ES-I3 (cell line): ENCODE data around the gene HIVEP1.

Experiments used
- H3K36me3 ChIP-seq: 2 replicates; pipeline ENCODE4 v1.6.1; 2013; ENCODE audit warnings: mild to moderate bottlenecking, low read length, control low read depth, moderate library complexity; ENCODE audit not compliant: insufficient read depth
- H3K4me1 ChIP-seq: 2 replicates; pipeline ENCODE4 v1.6.1; 2013; ENCODE audit warnings: mild to moderate bottlenecking, control low read depth, low read length; ENCODE audit not compliant: insufficient read depth
- H3K9ac ChIP-seq: 2 replicates; pipeline ENCODE4 v1.6.1; 2013; ENCODE audit warnings: low read depth, mild to moderate bottlenecking, low read length, moderate library complexity
- H3K9me3 ChIP-seq: 2 replicates; pipeline ENCODE4 v1.6.1; 2013; ENCODE audit warnings: mild to moderate bottlenecking, low read length, moderate library complexity; ENCODE audit not compliant: control insufficient read depth, insufficient read depth

Gene HIVEP1

GRCh38 chr6:12034837-12035236 is 22.7 kb downstream of the HIVEP1 start:
- H3K4me1 ChIP-seq, result peaks cover 8% of the 10 kb centered on the region
- H3K9me3 ChIP-seq, result no peaks in the 10 kb centered on the region
- no peak overlapping the region for H3K9ac ChIP-seq
- H3K36me3 ChIP-seq, result no peaks in the 10 kb centered on the region

GRCh38 chr6:12036766-12037165 is 24.7 kb downstream of the HIVEP1 start:
- peaks cover 8% of the 10 kb centered on the region for H3K4me1 ChIP-seq
- peaks cover 2% of the 10 kb centered on the region; the same call in 1 of the 2 replicates for H3K9me3 ChIP-seq
- H3K36me3 ChIP-seq, result no peaks in the 10 kb centered on the region
- no peak overlapping the region for H3K9ac ChIP-seq

- Histone ChIP-seq H3K9ac (no peak overlapping the region), H3K36me3 (no peaks in the 10 kb centered on the region), H3K4me1 (peaks cover 8% of the 10 kb centered on the region), H3K9me3 (peaks cover 2% of the 10 kb centered on the region; the same call in 1 of the 2 replicates)
These were observed 25.7 kb downstream of the HIVEP1 start for GRCh38 chr6:12037798-12038197.

- Histone ChIP-seq H3K4me1 (peaks cover 2% of the 10 kb centered on the region; the same call in 1 of the 2 replicates), H3K36me3 (no peaks in the 10 kb centered on the region), H3K9ac (no peak overlapping the region), H3K9me3 (peaks cover 2% of the 10 kb centered on the region; the same call in 1 of the 2 replicates)
These were observed 27.7 kb downstream of the HIVEP1 start for GRCh38 chr6:12039540-12040459.

- no peaks in the 10 kb centered on the region for H3K9me3 ChIP-seq
- H3K4me1 ChIP-seq, result 0 out of 2 replicates have a peak, but pooled peaks cover 3% of the 10 kb centered on the region
- H3K9ac ChIP-seq, result no peak overlapping the region
- no peaks in the 10 kb centered on the region for H3K36me3 ChIP-seq
These were observed 35.2 kb downstream of the HIVEP1 start for GRCh38 chr6:12047304-12047703.

- H3K9me3 ChIP-seq, result no peaks in the 10 kb centered on the region
- H3K4me1 ChIP-seq, result 0 out of 2 replicates have a peak, but pooled peaks cover 3% of the 10 kb centered on the region
- no peak overlapping the region for H3K9ac ChIP-seq
- H3K36me3 ChIP-seq, result no peaks in the 10 kb centered on the region
These were observed 35.8 kb downstream of the HIVEP1 start for GRCh38 chr6:12047792-12048432.

- Histone ChIP-seq H3K4me1 (0 out of 2 replicates have a peak, but pooled peaks cover 3% of the 10 kb centered on the region), H3K9ac (no peak overlapping the region), H3K9me3 (no peaks in the 10 kb centered on the region), H3K36me3 (no peaks in the 10 kb centered on the region)
These were observed 36.5 kb downstream of the HIVEP1 start for GRCh38 chr6:12048609-12049008.

- H3K9me3 ChIP-seq, result no peaks in the 10 kb centered on the region
- no peak overlapping the region for H3K9ac ChIP-seq
- no peaks in the 10 kb centered on the region for H3K36me3 ChIP-seq
- H3K4me1 ChIP-seq, result 0 out of 2 replicates have a peak, but pooled peaks cover 3% of the 10 kb centered on the region
These were observed 37.1 kb downstream of the HIVEP1 start for GRCh38 chr6:12049165-12049564.

GRCh38 chr6:12051861-12052368 is 39.8 kb downstream of the HIVEP1 start:
- no peaks in the 10 kb centered on the region for H3K36me3 ChIP-seq
- H3K9ac ChIP-seq, result no peak overlapping the region
- H3K4me1 ChIP-seq, result no peaks in the 10 kb centered on the region
- no peaks in the 10 kb centered on the region for H3K9me3 ChIP-seq

GRCh38 chr6:12058172-12058961 is 46.3 kb downstream of the HIVEP1 start:
- H3K36me3 ChIP-seq, result no peaks in the 10 kb centered on the region
- H3K9me3 ChIP-seq, result no peaks in the 10 kb centered on the region
- no peaks in the 10 kb centered on the region for H3K4me1 ChIP-seq
- H3K9ac ChIP-seq, result no peak overlapping the region

GRCh38 chr6:12060780-12061609 is 48.9 kb downstream of the HIVEP1 start:
- no peaks in the 10 kb centered on the region for H3K36me3 ChIP-seq
- H3K4me1 ChIP-seq, result peaks cover 2% of the 10 kb centered on the region; the same call in 1 of the 2 replicates
- no peak overlapping the region for H3K9ac ChIP-seq
- H3K9me3 ChIP-seq, result no peaks in the 10 kb centered on the region

- no peak overlapping the region for H3K9ac ChIP-seq
- no peaks in the 10 kb centered on the region for H3K9me3 ChIP-seq
- peaks cover 2% of the 10 kb centered on the region; the same call in 1 of the 2 replicates for H3K4me1 ChIP-seq
- H3K36me3 ChIP-seq, result no peaks in the 10 kb centered on the region
These were observed 50.5 kb downstream of the HIVEP1 start for GRCh38 chr6:12062605-12063004.

- no peaks in the 10 kb centered on the region for H3K9me3 ChIP-seq
- no peak overlapping the region for H3K9ac ChIP-seq
- H3K4me1 ChIP-seq, result peaks cover 4% of the 10 kb centered on the region
- H3K36me3 ChIP-seq, result no peaks in the 10 kb centered on the region
These were observed 52.0 kb downstream of the HIVEP1 start for GRCh38 chr6:12064131-12064530.
